ENCODE measurements around the gene TOR2A. TPM values are rescaled to one million over a fixed set of nuclear protein-coding genes. Genes with fewer than 3 reads are reported as not detected.
"Not testable (repeated sequence)": the region's sequence is repeated elsewhere in the genome, so short reads cannot be mapped to it uniquely, and the experiment has no call there.

TOR2A gene
- 1 to 10 TPM; 5.9 to 8.9 (median 7.6) TPM for total RNA-seq

GRCh38 chr9:127734747-127735529 is at the start of gene TOR2A:
Gene TOR2A, minus strand, starts transcription at chr9:127735294. Its CDS starts 24 bp downstream, at chr9:127735270.
- Histone ChIP-seq H3K27me3 (peaks cover 11% of the 10 kb centered on the region), H3K4me3 (peak within 1 kb of the TSS; percentile 76 to 84), H3K9me3 (no peaks in the 10 kb centered on the region), H3K4me1 (peaks cover 0 to 24% (median 8%) of the 10 kb centered on the region in 3 donors), H3K36me3 (peaks cover 0 to 41% of the 10 kb centered on the region in 2 donors), H3K27ac (peak within 1 kb of the TSS; percentile 88 to 98 (median 94))
- TF ChIP-seq EP300 (IDR thresholded peaks at IDR 0.05) (no peak), POLR2AphosphoS5 (IDR thresholded peaks at IDR 0.05) (peak; percentile 50), POLR2A (IDR thresholded peaks at IDR 0.05) (peak; percentile 91)
- TF ChIP-seq, protein P1, sequence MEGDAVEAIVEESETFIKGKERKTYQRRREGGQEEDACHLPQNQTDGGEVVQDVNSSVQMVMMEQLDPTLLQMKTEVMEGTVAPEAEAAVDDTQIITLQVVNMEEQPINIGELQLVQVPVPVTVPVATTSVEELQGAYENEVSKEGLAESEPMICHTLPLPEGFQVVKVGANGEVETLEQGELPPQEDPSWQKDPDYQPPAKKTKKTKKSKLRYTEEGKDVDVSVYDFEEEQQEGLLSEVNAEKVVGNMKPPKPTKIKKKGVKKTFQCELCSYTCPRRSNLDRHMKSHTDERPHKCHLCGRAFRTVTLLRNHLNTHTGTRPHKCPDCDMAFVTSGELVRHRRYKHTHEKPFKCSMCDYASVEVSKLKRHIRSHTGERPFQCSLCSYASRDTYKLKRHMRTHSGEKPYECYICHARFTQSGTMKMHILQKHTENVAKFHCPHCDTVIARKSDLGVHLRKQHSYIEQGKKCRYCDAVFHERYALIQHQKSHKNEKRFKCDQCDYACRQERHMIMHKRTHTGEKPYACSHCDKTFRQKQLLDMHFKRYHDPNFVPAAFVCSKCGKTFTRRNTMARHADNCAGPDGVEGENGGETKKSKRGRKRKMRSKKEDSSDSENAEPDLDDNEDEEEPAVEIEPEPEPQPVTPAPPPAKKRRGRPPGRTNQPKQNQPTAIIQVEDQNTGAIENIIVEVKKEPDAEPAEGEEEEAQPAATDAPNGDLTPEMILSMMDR (IDR thresholded peaks at IDR 0.05): peak in 3 of 4 experiments; percentile 94 to 98 (median 98)
- ATAC-seq: peak; percentile 95
- 0% methylated on average over 4 of the region's 76 CpGs; no CpG with 5 or more reads in 1 of the 2 donors for WGBS, 2 donors (ENCODE audit: low coverage in 1 of 2)

GRCh38 chr9:127783111-127784008 is 48.3 kb upstream of the TOR2A start:
- Histone ChIP-seq H3K4me3 (no peak overlapping the region), H3K27ac (peak overlapping the region in 3 of 4 donors; percentile 31 to 97 (median 97)), H3K4me1 (peaks cover 0 to 43% (median 24%) of the 10 kb centered on the region in 3 donors), H3K36me3 (peaks cover 0 to 14% of the 10 kb centered on the region in 2 donors), H3K27me3 (no peaks in the 10 kb centered on the region), H3K9me3 (no peaks in the 10 kb centered on the region)
- ATAC-seq: no peak
- no peak for TF ChIP-seq EP300 (IDR thresholded peaks at IDR 0.05)
- TF ChIP-seq POLR2AphosphoS5 (IDR thresholded peaks at IDR 0.05): no peak
- no peak for TF ChIP-seq POLR2A (IDR thresholded peaks at IDR 0.05)
- TF ChIP-seq, protein P1 (IDR thresholded peaks at IDR 0.05): no peak
- 70 to 83% methylated on average over 4 to 6 of the region's 20 CpGs for WGBS, 2 donors (ENCODE audit: low coverage in 1 of 2)

DNA sequence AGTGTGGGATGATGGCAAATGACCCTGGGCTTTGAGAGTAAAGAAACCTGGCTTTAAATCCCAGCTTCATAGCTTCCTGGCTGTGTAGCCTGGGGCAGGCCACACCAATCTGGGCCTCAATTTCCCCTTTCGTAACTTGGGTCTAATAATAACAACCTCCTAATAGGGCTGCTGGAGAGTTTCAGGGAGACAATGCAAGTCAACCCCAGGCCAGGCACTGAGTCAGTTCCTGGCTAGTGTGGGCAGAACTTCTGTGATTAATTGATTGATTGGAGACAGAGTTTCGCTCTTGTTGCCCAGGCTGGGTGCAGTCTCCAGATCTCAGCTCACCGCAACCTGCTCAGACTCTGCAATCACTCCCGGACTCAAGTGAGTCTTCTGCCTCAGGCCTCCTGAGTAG is 46.7 kb upstream of the TOR2A start:
- no peak overlapping the region for H3K27ac ChIP-seq
- H3K9me3 ChIP-seq: no peaks in the 10 kb centered on the region
- WGBS, 2 donors (ENCODE audit: low coverage in 1 of 2): 82% methylated on average over 2 of the region's 4 CpGs; no CpG with 5 or more reads in 1 of the 2 donors
- H3K4me3 ChIP-seq: no peak overlapping the region
- no peak for ATAC-seq
- H3K27me3 ChIP-seq: no peaks in the 10 kb centered on the region
- H3K36me3 ChIP-seq: no peaks in the 10 kb centered on the region
- TF ChIP-seq, protein P1 (IDR thresholded peaks at IDR 0.05): no peak
- no peak for TF ChIP-seq POLR2AphosphoS5 (IDR thresholded peaks at IDR 0.05)
- no peak for TF ChIP-seq POLR2A (IDR thresholded peaks at IDR 0.05)
- no peak for TF ChIP-seq EP300 (IDR thresholded peaks at IDR 0.05)
- peaks cover 0 to 32% (median 19%) of the 10 kb centered on the region in 3 donors for H3K4me1 ChIP-seq

DNA sequence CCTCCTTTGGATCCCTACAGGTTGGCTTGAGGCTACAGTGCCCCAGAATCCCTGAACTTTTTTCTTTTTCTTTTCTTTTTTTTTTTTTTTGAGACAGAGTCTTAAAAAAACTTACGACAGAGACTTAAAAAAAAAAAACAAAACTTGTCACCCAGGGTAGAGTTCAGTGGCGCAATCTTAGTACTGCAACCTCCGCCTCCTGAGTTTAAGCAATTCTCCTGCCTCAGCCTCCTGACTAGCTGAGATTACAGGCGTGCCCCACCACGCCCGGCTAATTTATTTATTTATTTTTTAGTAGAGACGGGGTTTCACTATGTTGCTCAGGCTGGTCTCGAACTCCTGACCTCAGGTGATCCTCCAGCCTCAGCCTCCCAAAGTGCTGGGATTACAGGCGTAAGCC is 45.8 kb upstream of the TOR2A start:
- H3K4me3 ChIP-seq, H3K36me3 ChIP-seq, H3K9me3 ChIP-seq, H3K27me3 ChIP-seq, H3K27ac ChIP-seq, ATAC-seq: not testable (repeated sequence)
- WGBS, 2 donors (ENCODE audit: low coverage in 1 of 2): 80% methylated on average over 2 of the region's 9 CpGs; no CpG with 5 or more reads in 1 of the 2 donors
- H3K4me1 ChIP-seq: peaks cover 0 to 26% (median 16%) of the 10 kb centered on the region in 3 donors

Data from gastroesophageal sphincter (tissue), 4 donors.